ELF-1 (cell line): ENCODE results near the gene DAB2IP.

Experiments used
- DNase-seq: peaks from one replicate; pipeline ENCODE4 v3.0.0-alpha.2; 2016; ENCODE audit warnings: low read depth, low spot score

Gene DAB2IP

DNA sequence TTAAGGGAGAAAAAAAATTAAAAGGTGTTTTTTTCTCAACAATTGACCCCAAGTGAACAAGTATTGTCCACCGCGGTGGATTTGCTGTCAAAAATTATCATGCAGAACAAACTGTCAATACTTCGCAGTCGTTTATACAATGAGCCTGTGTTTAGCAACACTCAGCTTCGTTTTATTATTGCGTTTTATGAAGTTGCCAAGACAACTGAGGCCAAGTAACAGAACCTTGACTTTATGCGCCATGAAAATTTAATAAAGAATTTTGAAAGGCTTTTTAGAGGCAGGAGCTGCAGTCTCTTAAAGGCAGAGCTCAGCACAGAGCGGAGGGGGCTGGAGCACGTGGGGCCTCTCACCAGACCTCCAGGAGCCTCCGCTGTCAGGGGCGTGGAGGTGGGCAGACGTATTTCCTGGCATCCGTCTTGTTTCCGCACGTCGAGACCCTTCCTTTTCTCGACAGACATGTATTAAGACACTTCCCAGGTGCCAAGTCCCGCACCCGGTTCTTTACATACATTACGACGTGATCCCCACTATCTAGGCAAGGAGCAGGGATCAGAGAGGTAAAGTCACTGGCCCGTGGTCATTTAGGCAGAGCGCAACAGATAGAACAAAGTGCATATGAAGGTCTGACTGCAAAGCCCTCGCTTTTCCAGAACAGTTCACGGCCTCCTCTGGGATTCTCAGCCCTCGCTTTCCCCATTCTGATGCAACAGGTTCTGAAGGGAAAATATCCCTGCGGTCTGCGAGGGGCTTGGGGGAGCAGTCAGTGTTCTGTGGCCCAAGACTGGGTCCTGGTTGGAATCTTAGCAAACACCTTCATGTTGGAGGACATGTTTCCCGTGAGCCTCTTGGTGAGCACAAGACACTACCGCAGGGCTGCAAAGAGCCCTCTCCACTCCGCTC, 164.4 kb downstream of the DAB2IP start:
- DNase-seq: no peak

DNA sequence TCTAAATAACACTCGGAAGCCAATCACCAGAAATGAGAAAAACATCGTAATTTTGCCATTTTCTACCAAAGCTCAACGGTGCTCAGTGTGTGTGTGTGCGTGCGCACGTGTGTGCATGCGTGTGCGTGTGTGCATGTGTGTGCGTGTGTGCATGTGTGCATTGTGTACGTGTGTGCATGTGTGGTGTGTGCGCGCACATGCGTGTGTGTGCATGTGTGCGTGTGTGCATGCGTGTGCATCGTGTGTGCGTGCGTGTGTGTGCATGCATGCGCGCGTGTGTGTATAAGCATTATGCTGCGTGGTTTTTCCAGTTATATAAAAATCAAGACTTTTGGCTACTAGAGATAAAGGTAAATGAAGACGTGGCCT, 165.0 kb downstream of the DAB2IP start:
- DNase-seq: no peak

DNA sequence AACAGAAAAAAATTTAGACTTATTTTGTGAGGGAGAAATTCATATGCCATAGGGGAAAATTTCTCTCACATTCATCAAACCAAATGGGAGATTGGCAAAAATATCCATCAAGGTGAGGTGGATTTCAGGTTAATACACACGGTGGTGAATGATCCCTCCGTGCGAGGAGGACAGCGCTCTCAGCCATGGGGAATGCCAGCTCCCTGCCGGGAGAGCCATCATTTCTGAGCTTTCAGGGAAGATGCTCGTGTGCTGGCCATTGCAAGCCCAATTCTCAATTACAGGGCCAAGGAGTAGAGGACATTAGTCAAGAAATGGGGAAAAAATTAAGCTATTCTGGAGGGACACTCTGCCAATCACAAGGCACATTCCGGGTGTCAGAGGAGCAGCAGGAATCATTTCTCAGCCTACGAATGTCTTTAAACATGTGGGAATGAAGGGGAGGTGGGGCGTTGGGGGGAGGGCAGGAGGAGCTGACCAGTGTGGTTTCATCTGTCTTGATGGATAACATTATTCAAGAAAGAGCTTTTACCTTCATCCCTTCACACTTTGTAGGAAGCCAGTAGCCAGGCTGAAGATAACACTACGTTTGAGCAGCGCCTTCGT, 165.5 kb downstream of the DAB2IP start:
- DNase-seq: no peak

DNA sequence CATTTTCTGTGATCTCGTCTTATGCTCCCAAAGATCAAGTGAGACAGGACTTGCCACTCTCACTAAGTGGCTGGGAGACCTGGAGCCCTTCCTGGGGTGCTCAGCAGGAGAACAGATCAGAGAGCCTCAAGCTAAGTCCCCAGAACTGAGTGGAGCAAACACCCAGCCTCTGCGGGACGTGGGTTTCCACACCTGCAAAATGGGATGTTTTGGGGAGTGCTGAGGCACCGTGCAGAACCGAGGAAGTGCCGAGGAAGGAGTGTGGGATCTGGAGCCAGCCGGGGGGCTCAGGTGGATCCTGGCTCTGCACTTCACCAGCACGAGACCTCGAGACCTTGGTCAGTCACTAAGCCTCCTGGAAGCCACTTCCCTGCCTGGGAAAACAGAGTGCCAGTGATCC, 166.0 kb downstream of the DAB2IP start:
- DNase-seq: no peak

DNA sequence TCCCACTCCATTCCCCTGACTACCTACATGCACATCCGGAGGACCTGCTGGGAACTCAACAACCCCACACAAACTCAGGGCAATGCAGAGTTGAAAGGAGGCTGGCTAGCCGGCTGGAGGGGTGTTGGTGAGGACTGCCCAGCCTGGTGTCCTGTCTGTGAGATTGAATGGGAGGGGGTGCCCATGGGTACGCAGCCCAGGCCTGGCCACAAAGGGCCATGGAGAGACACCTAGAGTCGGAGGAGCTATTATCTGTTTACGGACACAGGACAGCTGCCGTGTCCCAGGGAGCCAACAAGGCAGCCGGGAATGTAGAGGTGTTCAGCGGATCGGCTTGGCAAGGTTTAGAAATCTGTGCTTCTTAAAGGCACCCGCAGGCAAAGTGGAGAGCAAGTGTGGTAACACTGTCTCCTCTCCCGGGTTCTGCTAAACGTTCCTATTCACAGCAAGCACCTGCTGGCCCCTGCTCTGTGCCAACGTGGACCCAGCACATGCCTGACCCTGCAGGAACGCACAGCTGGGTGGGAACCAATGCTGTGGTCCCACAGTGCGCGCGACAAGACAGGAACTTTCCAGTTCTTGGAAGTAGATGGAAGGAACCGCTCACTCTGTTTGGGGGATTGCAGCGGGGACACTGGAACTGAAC, 166.7 kb downstream of the DAB2IP start:
- no peak for DNase-seq

DNA sequence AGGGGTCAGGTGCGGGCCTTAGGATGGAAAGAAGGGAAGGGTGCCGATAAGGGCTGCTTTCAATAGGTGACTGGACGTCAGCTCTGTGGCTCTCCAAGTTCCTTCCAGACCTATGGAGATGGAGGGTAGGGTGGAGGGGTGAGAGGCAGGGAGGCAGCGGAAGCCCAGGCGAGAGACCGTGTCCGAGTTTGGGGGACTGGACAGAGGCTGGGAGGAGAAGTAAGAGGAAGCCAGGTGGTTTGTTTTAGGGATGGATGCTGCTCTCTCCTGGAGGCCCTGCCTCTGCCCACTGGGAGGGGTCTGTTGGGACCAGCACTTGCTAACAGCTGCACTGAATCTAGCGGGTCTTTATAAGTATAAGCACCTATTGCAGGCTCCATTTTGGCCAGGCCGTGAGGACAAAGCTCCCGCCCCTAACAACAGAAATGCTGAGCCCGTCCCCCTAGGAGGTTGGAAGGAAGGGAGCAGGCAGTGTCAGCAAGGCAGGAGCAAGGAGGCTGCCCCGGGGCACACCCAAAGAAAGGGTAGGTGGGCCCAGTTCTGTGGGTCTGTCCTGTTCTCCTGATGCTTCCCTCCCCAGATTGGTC, 167.5 kb downstream of the DAB2IP start:
- DNase-seq: no peak

DNA sequence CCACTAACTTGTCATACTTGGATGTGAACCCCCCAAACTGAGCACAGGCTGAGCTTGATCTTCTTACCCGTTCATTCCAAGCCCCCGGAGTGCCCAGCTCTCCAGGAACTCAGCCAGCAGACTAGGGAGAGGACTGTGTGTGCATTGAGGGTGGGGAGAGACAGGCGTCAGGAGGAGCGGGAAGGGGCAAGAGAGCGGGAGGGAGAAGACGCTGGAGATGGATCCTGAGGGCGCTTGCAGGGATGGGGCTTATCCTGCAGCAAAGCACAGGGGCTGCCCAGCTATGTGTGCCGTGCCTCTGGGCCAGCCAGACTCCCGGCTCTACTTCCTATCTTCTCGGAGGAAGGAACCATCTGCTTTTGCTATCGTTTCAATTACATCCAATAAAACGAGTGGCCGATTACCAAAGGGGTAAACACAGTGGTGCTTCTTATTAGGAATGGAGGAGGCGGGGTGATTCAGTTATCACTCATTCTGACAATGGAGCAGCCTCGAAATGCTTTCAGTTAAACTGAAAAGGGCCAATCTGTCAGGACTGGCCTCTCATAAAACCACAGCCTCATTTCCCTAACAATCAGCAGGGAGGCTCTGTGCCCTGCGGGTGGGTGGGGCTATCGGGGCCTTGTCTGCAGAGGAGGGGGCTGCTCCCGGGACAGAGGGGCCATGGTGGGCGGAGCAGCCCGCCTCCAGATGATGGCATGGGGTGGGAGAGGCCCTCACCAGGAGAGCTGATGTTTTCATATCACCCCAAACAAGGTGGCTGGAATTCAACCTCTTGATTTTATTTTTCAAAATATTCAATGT, 168.2 kb downstream of the DAB2IP start:
- DNase-seq: peak; percentile 87

DNA sequence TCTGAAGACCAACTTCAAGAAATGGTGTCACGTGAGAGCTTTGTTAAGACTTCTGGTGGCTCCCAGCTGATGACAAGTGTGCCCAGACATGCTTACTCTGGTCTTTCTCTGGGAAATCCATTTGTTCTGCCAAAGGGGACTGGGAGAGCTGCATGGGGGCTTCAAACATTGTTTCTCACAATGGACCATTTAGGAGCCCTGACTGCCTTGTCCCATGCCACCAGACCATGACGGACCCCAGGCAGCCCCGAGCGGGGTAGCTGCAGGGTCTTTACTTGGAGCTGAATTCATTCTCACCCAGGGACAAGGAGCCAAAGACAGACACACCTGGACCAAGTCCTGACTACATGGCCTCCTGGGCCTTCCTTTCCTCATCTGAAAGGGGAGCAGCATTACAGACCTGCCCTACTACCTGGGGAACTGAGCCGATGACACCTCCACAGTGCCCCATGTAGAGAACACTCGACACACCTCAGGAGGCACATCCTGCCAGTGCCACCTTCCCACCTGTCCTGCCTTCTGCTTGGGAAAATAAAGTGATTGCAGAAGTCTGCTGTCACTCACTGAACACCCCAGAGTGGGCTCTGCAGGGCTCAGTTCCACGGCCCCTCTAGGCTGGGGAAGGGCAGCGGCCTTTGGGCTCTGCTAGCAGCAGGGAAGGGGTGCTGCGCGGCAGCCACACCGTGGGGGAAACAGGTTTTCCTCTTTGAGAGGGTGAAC, 169.0 kb downstream of the DAB2IP start:
- DNase-seq: no peak

DNA sequence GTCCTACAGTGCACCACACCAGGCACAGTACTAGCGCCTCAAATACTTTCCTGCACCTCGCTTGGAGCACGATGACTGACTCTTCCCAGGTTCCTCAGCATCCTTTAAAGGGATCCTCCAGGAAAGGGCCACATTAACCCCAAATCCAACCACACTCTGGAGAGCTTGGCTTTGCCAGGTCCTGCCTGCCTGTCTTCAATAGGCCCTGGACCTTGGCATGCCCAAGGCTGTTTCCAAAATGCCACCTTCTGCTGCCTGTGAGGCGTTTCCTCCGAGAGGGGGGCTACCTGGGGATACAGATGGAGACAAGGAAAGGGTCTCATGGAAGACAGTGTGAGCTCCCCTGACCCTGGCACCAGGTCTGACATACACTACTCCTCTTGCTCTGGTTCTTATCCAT, 169.9 kb downstream of the DAB2IP start:
- DNase-seq: no peak

DNA sequence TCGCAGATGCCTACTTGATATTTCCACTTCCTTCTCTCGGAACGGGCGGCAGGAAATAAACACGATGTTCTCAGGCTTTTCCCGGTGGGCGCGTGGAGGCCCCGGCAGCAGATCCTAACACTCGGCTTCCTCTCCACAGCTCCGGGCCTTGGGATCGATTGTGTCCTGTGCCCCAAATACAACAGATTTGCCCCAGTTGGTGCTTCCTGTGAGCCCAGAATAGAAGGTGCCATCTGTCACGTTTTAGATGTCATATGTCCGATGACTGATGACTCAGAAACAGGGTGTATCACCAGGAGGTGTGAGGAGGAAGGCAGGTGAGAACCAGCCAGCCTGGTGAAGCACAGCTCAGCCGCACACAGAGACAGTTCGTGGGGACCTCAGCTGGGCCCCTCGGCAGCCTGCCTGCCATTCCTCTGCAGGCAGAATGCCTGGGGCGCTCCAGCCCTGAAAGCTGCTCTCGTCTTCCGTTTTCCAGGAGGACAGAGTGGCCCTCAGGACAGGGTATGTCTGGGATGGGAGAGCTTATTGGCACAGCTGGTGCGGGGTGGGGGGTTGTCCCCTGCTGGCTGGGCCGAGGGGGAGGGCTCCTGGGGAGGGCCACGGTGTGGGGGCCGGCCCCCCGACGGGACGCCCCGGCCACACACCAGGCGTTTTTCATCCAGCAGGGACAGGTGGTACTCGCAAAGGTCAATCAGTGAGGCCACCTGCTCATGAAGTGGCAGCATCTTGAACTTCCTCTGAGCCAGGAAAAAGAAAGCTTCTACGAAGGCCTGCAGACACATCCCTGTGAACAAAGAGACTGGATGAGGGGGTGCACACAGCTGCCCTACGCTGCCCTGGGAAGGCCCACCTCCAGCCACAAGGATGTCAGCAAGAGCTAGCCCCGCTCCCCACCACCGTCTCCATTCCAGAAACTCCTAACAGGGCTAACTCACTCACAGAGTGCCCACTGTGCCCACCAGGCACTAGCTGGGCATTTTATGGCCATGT, 171.0 kb downstream of the DAB2IP start:
- DNase-seq: no peak

DNA sequence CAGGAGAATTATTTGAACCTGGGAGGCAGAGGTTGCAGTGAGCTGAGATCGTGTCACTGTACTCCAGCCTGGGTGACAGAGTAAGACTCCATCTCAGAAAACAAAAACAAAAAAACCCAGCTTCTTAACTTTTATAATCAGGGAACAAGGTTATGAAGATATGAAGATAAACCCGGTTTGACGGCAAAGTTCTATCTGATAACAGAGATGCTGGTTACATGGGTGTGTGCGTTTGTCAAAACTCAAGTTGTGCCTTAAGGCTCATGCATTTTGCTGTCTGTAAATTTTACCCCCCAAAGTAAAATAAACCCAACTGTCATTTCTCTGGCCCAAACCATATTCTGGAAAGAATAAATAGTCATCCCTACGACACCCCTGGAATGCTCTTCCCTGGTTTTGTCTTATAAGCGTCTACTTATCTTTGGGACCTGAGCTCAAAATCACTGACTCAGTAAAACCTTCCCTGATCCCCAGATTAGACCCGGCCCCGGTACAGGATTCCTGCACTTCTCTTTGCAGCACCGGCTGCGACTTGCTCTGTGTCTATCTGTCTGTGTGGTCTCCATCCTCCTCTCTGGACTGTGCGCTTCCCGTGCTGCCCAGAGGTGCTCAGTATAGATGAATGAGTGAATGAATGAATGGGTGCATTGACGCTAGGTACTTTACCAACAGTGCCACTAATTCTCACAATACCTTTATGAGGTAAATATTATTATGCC, 172.2 kb downstream of the DAB2IP start:
- no peak for DNase-seq

DNA sequence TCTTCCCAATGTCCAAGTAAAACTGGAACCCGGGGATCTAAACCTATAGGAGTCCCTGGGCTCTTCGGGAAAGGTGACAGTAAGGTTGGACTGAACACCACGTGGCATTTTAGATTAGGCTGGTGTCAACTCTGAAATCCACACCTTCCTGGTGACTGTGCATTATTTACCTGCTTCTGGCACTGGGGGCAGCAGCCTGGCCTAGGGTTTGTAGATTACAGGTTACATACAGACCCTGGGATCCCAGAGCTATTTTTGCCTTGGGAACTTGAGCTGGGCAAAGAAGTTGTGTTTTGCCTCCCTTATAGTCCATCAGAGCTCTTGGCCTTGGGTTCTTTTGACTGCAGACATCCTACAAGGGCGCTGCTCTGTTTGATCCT, 173.2 kb downstream of the DAB2IP start:
- no peak for DNase-seq

DNA sequence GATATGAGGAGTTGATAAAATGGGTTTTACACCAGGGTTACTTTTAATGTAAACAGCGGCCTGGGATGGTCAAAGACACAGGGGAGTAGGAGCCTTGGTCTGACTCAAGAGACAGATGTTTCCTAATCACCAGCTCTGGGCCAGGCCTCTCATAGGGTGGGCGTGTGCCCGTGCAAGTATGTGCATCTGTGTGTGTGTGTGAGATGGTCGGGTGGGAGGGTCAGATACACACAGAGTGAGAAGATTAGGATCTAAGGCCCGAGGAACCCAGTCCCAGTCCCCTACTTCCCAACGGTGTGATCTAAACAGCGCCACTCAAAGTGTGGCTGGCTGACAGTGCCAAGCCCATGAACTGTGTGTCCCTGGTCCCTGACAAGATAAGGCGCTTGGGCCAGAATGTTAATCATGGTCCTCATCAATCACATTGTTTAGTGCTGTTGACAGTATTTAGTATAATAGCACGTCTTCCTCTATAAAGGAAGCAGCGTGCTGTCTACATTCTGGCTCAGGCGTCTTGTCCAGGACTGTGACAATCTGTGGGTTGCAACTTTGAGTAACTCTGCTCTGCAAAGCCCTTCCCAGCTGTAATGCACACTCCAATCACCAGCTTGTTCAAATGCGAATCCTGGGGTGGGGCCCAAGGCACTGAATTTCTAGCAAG, 173.7 kb downstream of the DAB2IP start:
- no peak for DNase-seq

DNA sequence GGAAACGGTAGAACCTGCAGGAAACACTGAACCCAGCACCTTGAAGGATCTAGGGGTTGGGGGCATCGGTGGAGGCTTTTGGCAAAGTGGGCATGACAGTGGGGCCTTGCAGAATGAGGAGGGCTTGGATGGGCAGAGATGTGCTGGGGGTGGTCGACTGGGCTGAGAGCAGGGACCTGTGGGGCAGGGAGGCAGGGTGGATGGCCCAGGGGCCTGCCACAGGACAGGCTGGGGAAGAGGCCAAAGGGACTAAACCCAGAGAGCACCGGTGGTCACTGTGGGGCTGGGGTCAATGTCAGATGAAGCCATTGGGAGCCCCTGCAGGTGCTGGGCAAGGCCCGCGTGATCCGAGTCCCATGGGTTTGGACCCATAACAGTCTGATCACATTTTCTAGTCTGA, 175.3 kb downstream of the DAB2IP start:
- no peak for DNase-seq

DNA sequence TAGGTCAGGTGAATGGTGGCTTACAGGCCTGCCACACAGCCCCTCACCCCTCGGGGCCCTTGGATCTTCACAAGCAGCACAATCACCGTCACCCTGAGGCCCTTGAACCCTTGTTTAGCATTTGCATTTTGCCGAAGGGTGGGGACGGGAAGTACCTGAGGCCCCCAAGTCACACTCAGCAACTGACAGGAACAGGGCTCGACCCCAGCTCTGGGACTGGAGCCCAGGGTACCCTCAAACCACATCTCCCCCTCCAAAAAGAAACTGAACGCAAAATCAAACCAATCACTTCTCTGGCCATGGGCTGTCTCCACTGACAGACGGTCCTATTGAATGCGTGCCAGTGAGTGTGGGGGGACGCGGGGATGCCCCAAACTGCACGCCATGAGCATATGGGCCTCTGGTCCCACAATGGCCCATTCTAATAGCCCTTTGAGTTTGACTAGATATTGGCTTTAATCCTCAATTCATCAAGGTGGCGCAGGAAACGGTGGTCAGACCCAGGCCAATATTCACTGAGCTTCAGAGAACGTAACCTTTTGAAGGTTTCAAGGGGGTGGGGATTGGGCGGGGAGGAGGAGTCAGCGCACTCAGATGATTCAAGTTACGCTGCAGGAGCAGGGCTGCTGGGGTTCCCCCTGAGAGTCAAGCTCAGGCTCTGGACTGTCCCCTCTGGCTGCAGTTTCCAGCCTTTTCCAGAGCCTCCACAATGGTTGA, 176.0 kb downstream of the DAB2IP start:
- DNase-seq: no peak

DNA sequence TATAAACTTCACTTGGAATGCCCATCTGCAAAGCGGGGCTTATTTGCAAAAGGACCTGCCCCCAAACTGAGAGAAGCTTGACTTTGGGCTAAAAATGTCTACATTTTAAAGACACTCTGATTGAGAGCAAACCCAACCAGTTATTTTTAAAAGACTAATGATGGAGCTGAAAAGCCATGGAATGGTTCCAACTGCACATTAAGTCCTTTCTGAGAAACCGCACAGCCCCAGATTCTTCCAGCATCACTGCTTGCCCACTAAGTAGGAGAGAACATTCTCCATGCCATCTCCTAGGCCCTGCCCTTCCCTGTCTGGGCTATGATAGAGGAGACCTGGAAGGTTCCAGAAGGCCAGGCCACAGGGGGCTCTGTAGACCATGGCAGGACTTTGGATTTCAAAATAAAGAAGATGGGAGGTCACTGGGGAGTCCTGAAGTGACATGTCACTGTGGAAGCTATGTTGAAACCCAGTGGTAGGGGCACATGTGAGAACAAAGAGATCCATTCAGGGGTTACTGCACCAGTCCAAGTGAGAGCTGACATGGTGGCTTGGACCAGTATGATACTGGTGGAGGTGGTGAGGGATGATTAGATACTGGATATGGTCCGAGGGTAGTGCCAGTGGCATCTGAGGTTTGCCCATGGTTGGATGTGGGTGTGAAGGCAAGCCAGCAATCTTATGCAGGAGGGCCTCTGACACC, 179.2 kb downstream of the DAB2IP start:
- no peak for DNase-seq

DNA sequence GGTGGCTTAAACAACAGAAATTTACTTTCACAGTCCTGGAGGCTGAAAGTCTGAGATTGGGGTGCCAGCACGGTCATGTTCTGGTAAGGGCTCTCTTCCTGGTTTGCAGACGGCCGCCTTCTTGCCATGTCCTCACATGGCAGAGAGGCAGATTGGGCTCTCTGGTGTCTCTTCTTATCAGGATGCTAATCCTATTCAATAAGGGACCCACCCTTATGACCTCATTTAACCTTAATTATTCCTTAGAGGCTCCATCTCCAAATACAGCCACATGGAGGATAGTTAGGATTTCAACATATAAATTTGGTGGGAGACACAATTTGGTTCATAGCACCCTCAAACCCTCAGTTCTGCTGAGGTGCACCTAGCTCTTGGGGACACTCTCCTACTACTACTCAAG, 180.4 kb downstream of the DAB2IP start:
- peak; percentile 0 for DNase-seq
